Measurements from ENCODE around the gene TMEM201. TPM values are rescaled to one million over a fixed set of nuclear protein-coding genes. Genes with fewer than 3 reads are reported as not detected.

TMEM201 gene
- total and polyA plus RNA-seq, 2 of the 13 experiments (the other 11 are each of a cell fraction or from before 2014, with no cell fraction given), result 1.5 to 8.2 TPM

DNA sequence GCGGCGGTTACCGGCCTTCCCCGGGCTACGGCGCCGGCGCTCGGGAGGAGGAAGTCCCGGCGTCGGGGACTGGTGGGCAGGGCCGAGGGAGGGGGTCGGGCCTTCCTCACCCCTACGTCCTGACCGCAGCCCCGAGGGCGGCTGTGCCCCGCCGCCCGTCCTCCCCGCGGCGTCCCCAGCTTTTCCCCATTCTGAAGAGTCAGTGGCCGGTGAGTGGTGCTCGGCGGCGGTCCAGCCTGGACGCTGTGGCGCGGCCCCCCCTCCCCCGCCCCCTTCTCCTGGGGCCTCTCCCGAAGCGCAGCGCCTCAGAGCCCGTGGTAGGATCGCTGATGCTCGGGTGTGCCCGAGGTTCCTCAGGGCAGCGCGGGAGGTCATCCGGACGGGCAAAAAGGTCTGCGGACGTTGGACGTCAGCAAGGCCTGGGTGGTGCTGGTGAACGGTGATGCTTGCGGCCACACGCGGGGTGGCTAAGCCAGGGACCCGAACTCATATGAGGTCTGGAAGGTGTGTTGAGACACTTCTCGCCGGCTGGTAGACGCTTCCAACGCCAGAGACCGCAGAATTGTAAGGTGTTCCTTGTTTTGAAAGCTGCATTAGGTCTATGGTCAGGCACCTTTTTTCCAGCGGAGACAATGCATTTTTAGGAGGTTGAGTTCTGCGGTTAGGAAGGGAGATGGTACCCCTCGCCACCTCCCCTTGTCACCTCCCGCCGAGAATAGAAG is 48.7 kb upstream of the TMEM201 start (continued):
- TF ChIP-seq RXRA (CRISPR knock-in tag; IDR thresholded peaks at IDR 0.05) (no peak; the same call in 1 of the 2 replicates), ZNF292 (CRISPR knock-in tag; IDR thresholded peaks at IDR 0.05; ENCODE audit: borderline replicate concordance, low read depth) (0 out of 2 replicates have a peak, but pooled peaks have one; percentile 24), ZFX (CRISPR knock-in tag; IDR thresholded peaks at IDR 0.05; ENCODE audit: low read depth) (0 out of 2 replicates have a peak, but pooled peaks have one; percentile 3), ZNF672 (CRISPR knock-in tag; IDR thresholded peaks at IDR 0.05) (0 out of 2 replicates have a peak, but pooled peaks have one; percentile 2), CENPT (CRISPR knock-in tag; IDR thresholded peaks at IDR 0.05; ENCODE audit: low read depth) (no peak), TEAD2 (CRISPR knock-in tag; IDR thresholded peaks at IDR 0.05) (no peak), ZEB1 (IDR thresholded peaks at IDR 0.05; ENCODE audit: insufficient replicate concordance, low read depth) (peak; percentile 15), ZBTB38 (CRISPR knock-in tag; IDR thresholded peaks at IDR 0.05) (no peak), ZNF225 (CRISPR knock-in tag; IDR thresholded peaks at IDR 0.05) (0 out of 2 replicates have a peak, but pooled peaks have one; percentile 82), TARDBP (CRISPR knock-in tag; IDR thresholded peaks at IDR 0.05) (peak; percentile 63; the same call in 1 of the 2 replicates), AHR (CRISPR knock-in tag; IDR thresholded peaks at IDR 0.05) (peak; percentile 42; the same call in 1 of the 2 replicates), MXI1 (IDR thresholded peaks at IDR 0.05; ENCODE audit: borderline replicate concordance, low read depth, low read length) (no peak), ZNF496 (CRISPR knock-in tag; IDR thresholded peaks at IDR 0.05; ENCODE audit: insufficient replicate concordance) (no peak)
- TF ChIP-seq, protein P1, sequence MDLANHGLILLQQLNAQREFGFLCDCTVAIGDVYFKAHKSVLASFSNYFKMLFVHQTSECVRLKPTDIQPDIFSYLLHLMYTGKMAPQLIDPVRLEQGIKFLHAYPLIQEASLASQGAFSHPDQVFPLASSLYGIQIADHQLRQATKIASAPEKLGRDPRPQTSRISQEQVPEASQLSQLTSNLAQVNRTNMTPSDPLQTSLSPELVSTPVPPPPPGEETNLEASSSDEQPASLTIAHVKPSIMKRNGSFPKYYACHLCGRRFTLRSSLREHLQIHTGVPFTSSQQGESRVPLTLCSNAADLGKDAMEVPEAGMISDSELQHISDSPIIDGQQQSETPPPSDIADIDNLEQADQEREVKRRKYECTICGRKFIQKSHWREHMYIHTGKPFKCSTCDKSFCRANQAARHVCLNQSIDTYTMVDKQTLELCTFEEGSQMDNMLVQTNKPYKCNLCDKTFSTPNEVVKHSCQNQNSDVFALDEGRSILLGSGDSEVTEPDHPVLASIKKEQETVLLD (CRISPR knock-in tag; IDR thresholded peaks at IDR 0.05; ENCODE audit: low read depth), result 0 out of 2 replicates have a peak, but pooled peaks have one; percentile 25
- TF ChIP-seq, protein P2, sequence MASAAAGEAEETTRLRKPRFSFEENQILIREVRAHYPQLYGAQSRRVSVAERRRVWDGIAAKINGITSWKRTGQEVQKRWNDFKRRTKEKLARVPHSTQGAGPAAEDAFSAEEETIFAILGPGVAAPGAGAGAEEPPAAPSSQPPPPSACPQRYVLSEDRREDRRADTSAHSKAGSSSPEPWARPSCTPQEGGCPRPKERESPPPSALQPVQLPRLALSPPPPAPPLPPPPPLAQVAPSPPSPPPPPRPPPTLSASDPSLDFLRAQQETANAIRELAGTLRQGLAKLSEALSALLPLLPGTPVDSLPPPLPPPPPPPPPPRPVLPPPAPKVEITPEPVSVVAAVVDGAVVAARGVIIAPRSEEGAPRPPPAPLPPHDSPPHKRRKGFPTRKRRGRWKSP (CRISPR knock-in tag; IDR thresholded peaks at IDR 0.05), result peak; percentile 55; the same call in 1 of the 2 replicates
- TF ChIP-seq, protein P3, sequence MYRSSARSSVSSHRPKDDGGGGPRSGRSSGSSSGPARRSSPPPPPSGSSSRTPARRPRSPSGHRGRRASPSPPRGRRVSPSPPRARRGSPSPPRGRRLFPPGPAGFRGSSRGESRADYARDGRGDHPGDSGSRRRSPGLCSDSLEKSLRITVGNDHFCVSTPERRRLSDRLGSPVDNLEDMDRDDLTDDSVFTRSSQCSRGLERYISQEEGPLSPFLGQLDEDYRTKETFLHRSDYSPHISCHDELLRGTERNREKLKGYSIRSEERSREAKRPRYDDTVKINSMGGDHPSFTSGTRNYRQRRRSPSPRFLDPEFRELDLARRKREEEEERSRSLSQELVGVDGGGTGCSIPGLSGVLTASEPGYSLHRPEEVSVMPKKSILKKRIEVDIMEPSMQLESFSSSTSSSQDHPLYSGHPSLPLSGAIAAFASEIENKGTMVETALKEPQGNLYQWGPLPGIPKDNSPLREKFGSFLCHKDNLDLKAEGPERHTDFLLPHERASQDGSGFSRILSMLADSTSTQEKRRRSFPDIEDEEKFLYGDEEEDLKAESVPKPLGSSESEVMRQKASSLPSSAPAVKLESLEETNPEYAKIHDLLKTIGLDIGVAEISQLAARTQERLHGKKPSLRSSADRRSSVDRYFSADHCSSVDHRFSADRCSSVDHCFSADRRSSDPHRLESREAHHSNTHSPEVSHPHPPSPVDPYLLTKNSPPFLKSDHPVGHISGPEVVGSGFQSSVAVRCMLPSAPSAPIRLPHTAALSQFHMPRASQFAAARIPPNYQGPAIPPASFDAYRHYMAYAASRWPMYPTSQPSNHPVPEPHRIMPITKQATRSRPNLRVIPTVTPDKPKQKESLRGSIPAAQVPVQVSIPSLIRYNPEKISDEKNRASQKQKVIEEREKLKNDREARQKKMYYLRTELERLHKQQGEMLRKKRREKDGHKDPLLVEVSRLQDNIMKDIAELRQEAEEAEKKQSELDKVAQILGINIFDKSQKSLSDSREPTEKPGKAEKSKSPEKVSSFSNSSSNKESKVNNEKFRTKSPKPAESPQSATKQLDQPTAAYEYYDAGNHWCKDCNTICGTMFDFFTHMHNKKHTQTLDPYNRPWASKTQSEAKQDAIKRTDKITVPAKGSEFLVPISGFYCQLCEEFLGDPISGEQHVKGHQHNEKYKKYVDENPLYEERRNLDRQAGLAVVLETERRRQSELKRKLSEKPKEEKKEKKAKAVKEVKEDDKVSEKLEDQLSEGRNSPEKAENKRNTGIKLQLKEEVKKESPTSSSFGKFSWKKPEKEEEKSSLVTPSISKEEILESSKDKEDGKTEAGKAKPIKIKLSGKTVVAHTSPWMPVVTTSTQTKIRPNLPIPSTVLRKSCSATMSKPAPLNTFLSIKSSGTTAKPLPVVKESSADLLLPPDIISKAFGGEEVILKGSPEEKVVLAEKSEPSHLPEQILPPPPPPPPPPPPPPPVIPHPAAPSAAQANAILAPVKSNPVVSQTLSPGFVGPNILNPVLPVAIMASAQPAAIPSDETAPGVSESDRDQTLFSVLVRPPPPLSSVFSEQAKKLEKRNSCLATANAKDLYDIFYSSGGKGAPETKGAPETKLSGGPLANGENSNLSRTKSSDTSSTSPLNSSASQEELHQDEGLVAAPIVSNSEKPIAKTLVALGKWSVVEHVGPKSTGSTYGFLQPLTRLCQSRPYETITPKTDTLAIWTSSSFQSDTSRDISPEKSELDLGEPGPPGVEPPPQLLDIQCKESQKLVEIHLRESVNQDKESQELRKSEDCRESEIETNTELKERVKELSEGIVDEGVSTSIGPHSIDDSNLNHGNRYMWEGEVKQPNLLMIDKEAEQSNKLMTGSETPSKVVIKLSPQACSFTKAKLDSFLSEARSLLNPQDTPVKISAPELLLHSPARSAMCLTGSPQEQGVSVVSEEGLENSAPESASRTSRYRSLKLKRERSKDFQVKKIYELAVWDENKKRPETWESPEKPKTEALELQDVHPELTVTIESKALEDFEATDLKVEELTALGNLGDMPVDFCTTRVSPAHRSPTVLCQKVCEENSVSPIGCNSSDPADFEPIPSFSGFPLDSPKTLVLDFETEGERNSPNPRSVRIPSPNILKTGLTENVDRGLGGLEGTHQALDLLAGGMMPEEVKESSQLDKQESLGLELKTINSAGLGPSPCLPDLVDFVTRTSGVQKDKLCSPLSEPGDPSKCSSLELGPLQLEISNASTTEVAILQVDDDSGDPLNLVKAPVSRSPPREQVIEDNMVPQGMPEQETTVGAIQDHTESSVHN (CRISPR knock-in tag; IDR thresholded peaks at IDR 0.05), result 0 out of 2 replicates have a peak, but pooled peaks have one; percentile 51
- TF ChIP-seq, protein P4, sequence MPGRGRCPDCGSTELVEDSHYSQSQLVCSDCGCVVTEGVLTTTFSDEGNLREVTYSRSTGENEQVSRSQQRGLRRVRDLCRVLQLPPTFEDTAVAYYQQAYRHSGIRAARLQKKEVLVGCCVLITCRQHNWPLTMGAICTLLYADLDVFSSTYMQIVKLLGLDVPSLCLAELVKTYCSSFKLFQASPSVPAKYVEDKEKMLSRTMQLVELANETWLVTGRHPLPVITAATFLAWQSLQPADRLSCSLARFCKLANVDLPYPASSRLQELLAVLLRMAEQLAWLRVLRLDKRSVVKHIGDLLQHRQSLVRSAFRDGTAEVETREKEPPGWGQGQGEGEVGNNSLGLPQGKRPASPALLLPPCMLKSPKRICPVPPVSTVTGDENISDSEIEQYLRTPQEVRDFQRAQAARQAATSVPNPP (CRISPR knock-in tag; IDR thresholded peaks at IDR 0.05), result peak; percentile 9; the same call in 1 of the 2 replicates
